GM12878 (cell line): ENCODE results near the gene TOB1. TPM values are rescaled to one million over a fixed set of nuclear protein-coding genes. Genes with fewer than 3 reads are reported as not detected.
A peak's percentile ranks its signal among the peaks of the same experiment; 100 is the strongest.

Source experiments
- ATAC-seq: fragments of 200-7000 bp; cut with Tn5 transposase; 3 replicates; pipeline ENCODE4 v1.9.1; 2020; ENCODE audit warnings: mild to moderate bottlenecking, moderate library complexity
- BruUV-seq: library from RNA; stranded (reverse); fragments of 400-500 nt; replicated peaks from 2 replicates; lab custom pipeline; 2021; lab: Mats Ljungman, UMichigan
- CTCF ChIA-PET: fragments of 300-600 bp; sonication (Branson Sonifier 250); formaldehyde crosslinking; extraction: SDS; loops from one replicate; lab custom pipeline; 2021; ENCODE audit warnings: inconsistent platforms; lab: Yijun Ruan, JAX
- POLR2A ChIA-PET: fragments of 350-600 bp; formaldehyde crosslinking; extraction: SDS; loops from one replicate; lab custom pipeline; 2021; ENCODE audit warnings: inconsistent platforms; lab: Charles Lee
- RAD21 ChIA-PET: fragments of 300-600 bp; sonication (Branson Sonifier 250); formaldehyde crosslinking; loops from one replicate; lab custom pipeline; 2023; ENCODE audit warnings: antibody characterized with exemption; ENCODE audit not compliant: unreplicated experiment; lab: Charles Lee
- SMC1A ChIA-PET: fragments of 300-600 bp; sonication (Branson Sonifier 250); formaldehyde crosslinking; loops from one replicate; lab custom pipeline; 2023; ENCODE audit not compliant: unreplicated experiment, uncharacterized antibody; lab: Charles Lee
- DNase-seq: peaks from one replicate; pipeline ENCODE4 v3.0.0-alpha.2; 2011; ENCODE audit warnings: low read depth, low spot score
- FAIRE-seq: peaks from 3 replicates; lab custom pipeline; 2011; peaks lifted over from hg19 to GRCh38; lab: Jason Lieb, UNC
- H2AFZ ChIP-seq: 2 replicates; pipeline ENCODE4 v1.6.0; 2011; ENCODE audit warnings: low read depth, low read length, control low read depth; ENCODE audit not compliant: control insufficient read depth
- H3K27ac ChIP-seq: 2 replicates; pipeline ENCODE4 v1.5.1; 2011; ENCODE audit warnings: control low read depth; ENCODE audit not compliant: control insufficient read depth, insufficient read depth
- H3K27me3 ChIP-seq, 2 experiments: replicated peaks in 1 of 2; 2 replicates each; pipeline versions ENCODE4 v1.6.0 to v1.6.1; 2011; ENCODE audit warnings: low read length in 1 of 2; ENCODE audit not compliant: control insufficient read depth in 2 of 2, insufficient read depth in 2 of 2
- H3K36me3 ChIP-seq, 2 experiments: 2 replicates each; pipeline ENCODE4 v1.5.1; 2011; ENCODE audit warnings: low read length in 1 of 2; ENCODE audit not compliant: control insufficient read depth in 2 of 2, insufficient read depth in 2 of 2
- H3K4me1 ChIP-seq: 2 replicates; pipeline ENCODE4 v1.6.1; 2011; ENCODE audit warnings: mild to moderate bottlenecking, low read length, moderate library complexity, mixed read lengths; ENCODE audit not compliant: control insufficient read depth, insufficient read depth
- H3K4me2 ChIP-seq: 2 replicates; pipeline ENCODE4 v1.6.0; 2011; ENCODE audit warnings: control low read depth; ENCODE audit not compliant: control insufficient read depth, insufficient read depth
- H3K4me3 ChIP-seq: fragments of 200-600 bp; sonication (generic); 2 replicates; pipeline ENCODE4 v1.5.1; 2016
- H3K79me2 ChIP-seq: 2 replicates; pipeline ENCODE4 v1.6.0; 2011; ENCODE audit warnings: low read length; ENCODE audit not compliant: control insufficient read depth, insufficient read depth
- H3K9ac ChIP-seq: 2 replicates; pipeline ENCODE4 v1.8.0; 2011; ENCODE audit warnings: low read length, control low read depth, mixed read lengths; ENCODE audit not compliant: control insufficient read depth, insufficient read depth
- H3K9me3 ChIP-seq: replicated peaks from 3 replicates; pipeline ENCODE4 v1.5.1; 2011; ENCODE audit warnings: mild to moderate bottlenecking, low read length; ENCODE audit not compliant: control insufficient read depth, insufficient read depth
- H4K20me1 ChIP-seq: 2 replicates; pipeline ENCODE4 v1.6.0; 2011; ENCODE audit not compliant: control insufficient read depth, insufficient read depth
- CHD4 ChIP-seq: fragments of 200-600 bp; sonication (generic); IDR thresholded peaks from 2 replicates; pipeline ENCODE4 v1.6.1; 2016; ENCODE audit warnings: mild to moderate bottlenecking
- CREB1 ChIP-seq: IDR thresholded peaks from 2 replicates; pipeline ENCODE4 v1.6.1; 2012; ENCODE audit warnings: low read depth, mild to moderate bottlenecking, inconsistent platforms
- HCFC1 ChIP-seq: fragments of 150-350 bp; IDR thresholded peaks from 2 replicates; pipeline ENCODE4 v1.6.1; 2014; ENCODE audit warnings: low read length
- IKZF1 ChIP-seq: fragments of 450-650 bp; conservative IDR thresholded peaks from 2 replicates; pipeline ENCODE4 v1.6.1; 2017; ENCODE audit warnings: antibody characterized with exemption, mild to moderate bottlenecking
- KLF5 ChIP-seq: fragments of 450-650 bp; IDR thresholded peaks from 2 replicates; pipeline ENCODE4 v1.6.1; 2014; ENCODE audit warnings: mild to moderate bottlenecking; ENCODE audit not compliant: partially characterized antibody
- POU2F2 ChIP-seq: IDR thresholded peaks from 3 replicates; pipeline ENCODE4 v1.6.1; 2011; ENCODE audit warnings: low read depth, mild to moderate bottlenecking, low read length, borderline replicate concordance
- RUNX3 ChIP-seq: IDR thresholded peaks from 2 replicates; pipeline ENCODE4 v1.6.1; 2012; ENCODE audit warnings: low read length, inconsistent platforms
- SMAD5 ChIP-seq: IDR thresholded peaks from 2 replicates; pipeline ENCODE4 v1.6.1; 2016; ENCODE audit warnings: antibody characterized with exemption, low read depth
- SMARCA5 ChIP-seq: fragments of 450-650 bp; IDR thresholded peaks from 2 replicates; pipeline ENCODE4 v1.6.1; 2017; ENCODE audit warnings: mild to moderate bottlenecking
- SREBF2 ChIP-seq: IDR thresholded peaks from 2 replicates; pipeline ENCODE4 v1.6.1; 2012; ENCODE audit warnings: mild to moderate bottlenecking, low read length
- ZNF622 ChIP-seq: fragments of 450-650 bp; IDR thresholded peaks from 2 replicates; pipeline ENCODE4 v1.6.1; 2017; ENCODE audit warnings: mild to moderate bottlenecking, inconsistent platforms
- ZZZ3 ChIP-seq: IDR thresholded peaks from 2 replicates; pipeline ENCODE4 v1.6.1; 2011; ENCODE audit warnings: low read depth; ENCODE audit not compliant: control insufficient read depth, insufficient read length
- whole genome bisulfite sequencing: methylation state at CpG from one replicate; pipeline ENCODE4 v1.1.6; 2016; ENCODE audit warnings: low lambda C conversion rate; ENCODE audit not compliant: insufficient replicate concordance, insufficient coverage; ENCODE audit errors: missing lambda C conversion rate; 5-methylcytosine and 5-hydroxymethylcytosine counted together
- in situ Hi-C: fragments of 300-500 bp; cut with MboI; formaldehyde crosslinking; loops from 9 replicates; pipeline ENCODE4 v1.14.3; 2018; ENCODE audit warnings: mixed read lengths
- intact Hi-C: fragments of 100-400 bp; cut with micrococcal nuclease; formaldehyde crosslinking; loops from one replicate; pipeline ENCODE4 v1.14.2; 2022; ENCODE audit not compliant: unreplicated experiment
- polyA plus RNA-seq, 11 experiments: library from polyadenylated mRNA; depleted of rRNA in 4 of 11; unstranded in 6 of 11; stranded (reverse) in 5 of 11; fragments of >200 nt; fragmentation: Nextera tagmentation in 4 of 11; fragmentation: Illumina TruSeq in 1 of 11; extraction: Ambion mirVana in 4 of 11; extraction: Trizol in 1 of 11; gene quantifications; 1 replicate in 1 of 11; 2 replicates in 10 of 11; pipeline versions ENCODE4 v1.2.1 to v1.2.3, GENCODE V29; 2011 to 2016; ENCODE audit warnings: inconsistent platforms in 2 of 11, missing spikeins in 2 of 11, low read depth in 1 of 11
- total RNA-seq, 4 experiments: library from RNA; depleted of rRNA in 3 of 4; stranded (reverse); fragments of >200 nt in 3 of 4; fragmentation: Illumina TruSeq in 1 of 4; extraction: Trizol in 1 of 4; gene quantifications; 2 replicates each; pipeline versions ENCODE4 v1.2.1 to v1.2.3, GENCODE V29; 2013 to 2021
- TF ChIP-seq, protein P1 (sequence below): IDR thresholded peaks from 2 replicates; pipeline ENCODE4 v1.6.1; 2011; ENCODE audit warnings: borderline replicate concordance, low read depth, mild to moderate bottlenecking, moderate library complexity, mixed read lengths, low read length; ENCODE audit not compliant: insufficient read depth; ENCODE audit errors: extremely low read length
- TF ChIP-seq, protein P2 (sequence below): fragments of 150-350 bp; IDR thresholded peaks from 2 replicates; pipeline ENCODE4 v1.6.1; 2014; ENCODE audit warnings: mild to moderate bottlenecking, low read depth, low read length
- TF ChIP-seq, protein P3 (sequence below): fragments of 450-650 bp; formaldehyde crosslinking; IDR thresholded peaks from 2 replicates; pipeline ENCODE4 v1.5.0; 2022; ENCODE audit warnings: mild to moderate bottlenecking, missing genetic modification characterization

The TOB1 gene
- total and polyA plus RNA-seq, 10 of the 15 experiments (the other 5 are each of a cell fraction or from before 2014, with no cell fraction given), result 5.0 to 32.4 (median 13.7) TPM

DNA sequence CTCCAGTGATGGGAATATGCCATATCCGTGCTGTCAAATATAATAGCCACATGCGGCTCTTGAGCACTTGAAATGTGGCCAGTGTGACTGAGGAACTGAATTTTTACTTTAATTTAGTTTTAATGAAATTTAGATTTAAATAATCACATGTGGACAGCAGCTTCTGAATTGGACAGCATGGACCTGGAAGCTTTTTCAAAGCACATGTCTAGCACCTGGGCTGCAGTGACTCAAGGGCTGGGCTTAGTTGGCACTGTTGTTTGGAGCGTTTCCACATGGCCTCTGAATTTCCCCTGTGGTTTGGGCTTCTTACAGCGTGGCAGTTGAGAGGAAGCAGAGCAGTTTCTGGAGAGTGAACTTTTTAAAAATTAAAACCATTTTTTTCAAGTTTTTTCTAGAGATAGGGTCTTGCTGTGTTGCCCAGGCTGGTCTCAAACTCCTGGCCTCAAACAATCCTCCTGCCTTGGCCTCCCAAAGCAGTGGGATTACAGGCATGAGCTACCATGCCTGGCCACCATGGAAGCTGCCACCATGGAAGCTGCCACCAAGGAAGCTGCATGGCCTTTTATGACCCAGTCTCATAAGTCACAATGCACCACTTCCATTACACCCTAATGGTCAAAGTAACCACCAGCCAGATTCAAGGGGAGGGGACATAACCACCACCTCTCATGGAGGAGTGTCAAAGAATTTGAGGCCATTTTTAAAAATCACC is 6.7 kb upstream of the TOB1 start:
- no peak overlapping the region for H3K4me3 ChIP-seq
- H3K79me2 ChIP-seq, result peaks cover 6% of the 10 kb centered on the region
- no peak overlapping the region for H3K9ac ChIP-seq
- H3K9me3 ChIP-seq, result no peaks in the 10 kb centered on the region
- ATAC-seq (peak; percentile 72), FAIRE-seq (no peak), DNase-seq (no peak)
- ChIA-PET RAD21 (interaction anchor here (0.8 kb wide), 1 partner anchor 20 kb away, joined by 4 read pairs; no protein-coding TSS in a partner anchor), POLR2A (no interaction called here), CTCF (interaction anchor here (0.7 to 2.8 kb wide), 4 partner anchors 12 to 84 kb away, joined by 3 to 11 read pairs (median 4); no protein-coding TSS in a partner anchor), SMC1A (interaction anchor here (0.7 to 2.2 kb wide), 4 partner anchors 8 to 20 kb away, joined by 3 to 8 read pairs (median 5); no protein-coding TSS in a partner anchor)
- in situ Hi-C loops (no loop called here), intact Hi-C loops (no loop called here)
- H4K20me1 ChIP-seq, result no peaks in the 10 kb centered on the region
- BruUV-seq, result no TSS peak
- no peaks in the 10 kb centered on the region for H3K36me3 ChIP-seq
- H3K4me2 ChIP-seq, result no peak overlapping the region
- H3K4me1 ChIP-seq, result peaks cover 13% of the 10 kb centered on the region
- 52% methylated on average over 4 of the region's 4 CpGs for WGBS
- no peaks in the 10 kb centered on the region for H3K27me3 ChIP-seq
- no peak for TF ChIP-seq ZZZ3
- no peak for TF ChIP-seq ZNF622
- TF ChIP-seq HCFC1, result no peak
- TF ChIP-seq, protein P1, sequence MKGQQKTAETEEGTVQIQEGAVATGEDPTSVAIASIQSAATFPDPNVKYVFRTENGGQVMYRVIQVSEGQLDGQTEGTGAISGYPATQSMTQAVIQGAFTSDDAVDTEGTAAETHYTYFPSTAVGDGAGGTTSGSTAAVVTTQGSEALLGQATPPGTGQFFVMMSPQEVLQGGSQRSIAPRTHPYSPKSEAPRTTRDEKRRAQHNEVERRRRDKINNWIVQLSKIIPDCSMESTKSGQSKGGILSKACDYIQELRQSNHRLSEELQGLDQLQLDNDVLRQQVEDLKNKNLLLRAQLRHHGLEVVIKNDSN, result no peak
- TF ChIP-seq IKZF1, result no peak
- no peak for TF ChIP-seq POU2F2
- no peak for TF ChIP-seq CREB1
- no peak for TF ChIP-seq CHD4
- TF ChIP-seq, protein P2, sequence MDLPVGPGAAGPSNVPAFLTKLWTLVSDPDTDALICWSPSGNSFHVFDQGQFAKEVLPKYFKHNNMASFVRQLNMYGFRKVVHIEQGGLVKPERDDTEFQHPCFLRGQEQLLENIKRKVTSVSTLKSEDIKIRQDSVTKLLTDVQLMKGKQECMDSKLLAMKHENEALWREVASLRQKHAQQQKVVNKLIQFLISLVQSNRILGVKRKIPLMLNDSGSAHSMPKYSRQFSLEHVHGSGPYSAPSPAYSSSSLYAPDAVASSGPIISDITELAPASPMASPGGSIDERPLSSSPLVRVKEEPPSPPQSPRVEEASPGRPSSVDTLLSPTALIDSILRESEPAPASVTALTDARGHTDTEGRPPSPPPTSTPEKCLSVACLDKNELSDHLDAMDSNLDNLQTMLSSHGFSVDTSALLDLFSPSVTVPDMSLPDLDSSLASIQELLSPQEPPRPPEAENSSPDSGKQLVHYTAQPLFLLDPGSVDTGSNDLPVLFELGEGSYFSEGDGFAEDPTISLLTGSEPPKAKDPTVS, result no peak
- TF ChIP-seq, protein P3, sequence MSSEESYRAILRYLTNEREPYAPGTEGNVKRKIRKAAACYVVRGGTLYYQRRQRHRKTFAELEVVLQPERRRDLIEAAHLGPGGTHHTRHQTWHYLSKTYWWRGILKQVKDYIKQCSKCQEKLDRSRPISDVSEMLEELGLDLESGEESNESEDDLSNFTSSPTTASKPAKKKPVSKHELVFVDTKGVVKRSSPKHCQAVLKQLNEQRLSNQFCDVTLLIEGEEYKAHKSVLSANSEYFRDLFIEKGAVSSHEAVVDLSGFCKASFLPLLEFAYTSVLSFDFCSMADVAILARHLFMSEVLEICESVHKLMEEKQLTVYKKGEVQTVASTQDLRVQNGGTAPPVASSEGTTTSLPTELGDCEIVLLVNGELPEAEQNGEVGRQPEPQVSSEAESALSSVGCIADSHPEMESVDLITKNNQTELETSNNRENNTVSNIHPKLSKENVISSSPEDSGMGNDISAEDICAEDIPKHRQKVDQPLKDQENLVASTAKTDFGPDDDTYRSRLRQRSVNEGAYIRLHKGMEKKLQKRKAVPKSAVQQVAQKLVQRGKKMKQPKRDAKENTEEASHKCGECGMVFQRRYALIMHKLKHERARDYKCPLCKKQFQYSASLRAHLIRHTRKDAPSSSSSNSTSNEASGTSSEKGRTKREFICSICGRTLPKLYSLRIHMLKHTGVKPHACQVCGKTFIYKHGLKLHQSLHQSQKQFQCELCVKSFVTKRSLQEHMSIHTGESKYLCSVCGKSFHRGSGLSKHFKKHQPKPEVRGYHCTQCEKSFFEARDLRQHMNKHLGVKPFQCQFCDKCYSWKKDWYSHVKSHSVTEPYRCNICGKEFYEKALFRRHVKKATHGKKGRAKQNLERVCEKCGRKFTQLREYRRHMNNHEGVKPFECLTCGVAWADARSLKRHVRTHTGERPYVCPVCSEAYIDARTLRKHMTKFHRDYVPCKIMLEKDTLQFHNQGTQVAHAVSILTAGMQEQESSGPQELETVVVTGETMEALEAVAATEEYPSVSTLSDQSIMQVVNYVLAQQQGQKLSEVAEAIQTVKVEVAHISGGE (CRISPR knock-in tag), result no peak
- TF ChIP-seq RUNX3, result peak; percentile 57
- no peak for TF ChIP-seq SREBF2
- no peak for TF ChIP-seq KLF5
- TF ChIP-seq SMARCA5, result peak; percentile 51; the same call in 1 of the 2 replicates
- TF ChIP-seq SMAD5, result no peak
- H2AFZ ChIP-seq, result no peak overlapping the region; the same call in 1 of the 2 replicates
- H3K27ac ChIP-seq, result no peak overlapping the region
